ENCODE results near the gene ZNF609. TPM values are rescaled to one million over a fixed set of nuclear protein-coding genes. Genes with fewer than 3 reads are reported as not detected.

The ZNF609 gene
- total and polyA plus RNA-seq, 2 of the 13 experiments (the other 11 are each of a cell fraction or from before 2014, with no cell fraction given), result 8.9 to 9.9 TPM

DNA sequence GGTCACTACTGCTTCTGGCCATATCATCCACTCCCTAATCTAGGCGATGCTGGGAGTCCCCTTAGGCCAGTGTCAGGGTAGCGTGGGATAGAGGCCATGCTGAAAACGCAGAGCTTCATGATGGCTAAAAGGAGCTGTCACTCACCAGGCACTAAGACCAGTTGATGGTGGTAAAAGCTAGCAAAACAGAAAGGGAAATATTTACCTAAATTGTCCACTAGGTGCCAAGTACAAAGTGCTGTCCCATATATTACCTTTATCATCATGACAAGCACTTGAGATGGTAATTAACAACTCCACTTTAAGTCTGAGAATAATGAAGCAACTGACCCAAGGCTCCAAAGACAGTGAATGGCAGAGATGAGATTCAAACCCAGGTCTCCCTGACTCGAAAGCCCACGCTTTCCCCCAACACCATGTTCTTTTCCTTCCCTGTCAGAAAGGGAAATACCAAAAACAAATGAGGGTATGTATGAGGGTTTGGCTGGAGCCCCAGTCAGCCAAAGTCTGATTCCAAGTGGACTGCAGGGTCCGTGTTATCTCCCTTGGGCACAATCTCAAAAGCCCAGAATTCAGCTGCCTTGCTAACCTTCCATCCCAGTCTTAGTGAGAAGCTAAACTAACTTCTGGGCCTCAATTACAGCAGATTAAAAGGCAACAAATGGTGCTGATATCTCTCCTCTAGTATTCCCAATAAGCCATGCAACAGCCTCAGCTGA is 230.4 kb downstream of the ZNF609 start:
- Histone ChIP-seq H3K4me3 (replicated peaks in 1 of 3; ENCODE audit: insufficient read depth in 1 of 3, low read depth in 2 of 3, low read length in 3 of 3) (no peak overlapping the region), H3K27me3 (ENCODE audit: control insufficient read depth in 1 of 2, insufficient read depth in 2 of 2, low read length in 2 of 2) (no peaks in the 10 kb centered on the region), H3K9me3 (ENCODE audit: low read length) (no peaks in the 10 kb centered on the region), H3K4me2 (ENCODE audit: low read depth, low read length) (no peak overlapping the region), H3K36me3 (replicated peaks in 1 of 2; ENCODE audit: control insufficient read depth in 1 of 2, insufficient read depth in 2 of 2, low read length in 2 of 2) (peaks cover 6 to 55% of the 10 kb centered on the region in 2 experiments; a peak in 4 of 5 replicates), H3K9ac (ENCODE audit: insufficient read depth, low read depth, low read length) (no peak overlapping the region), H3K79me2 (ENCODE audit: insufficient read depth, low read length) (peaks cover 3% of the 10 kb centered on the region), H3K27ac (ENCODE audit: extremely low read length, insufficient read depth, low read length) (no peak overlapping the region), H2AFZ (ENCODE audit: low read length) (no peak overlapping the region), H3K4me1 (ENCODE audit: insufficient read depth, low read length) (peaks cover 23% of the 10 kb centered on the region), H4K20me1 (ENCODE audit: insufficient read depth, low read length) (no peaks in the 10 kb centered on the region; the same call in 1 of the 2 replicates)
- DNase-seq (ENCODE audit: low spot score), result no peak
- ChIA-PET CTCF (ENCODE audit: low intra/inter-chr PET ratio, low total read pairs) (interaction anchor here (1.3 kb wide), 1 partner anchor 35 kb away, joined by 3 read pairs; no protein-coding TSS in a partner anchor), POLR2A (no interaction called here)
- ATAC-seq, result peak; percentile 19; the same call in 1 of the 3 replicates
- peak; percentile 68 for FAIRE-seq
- intact Hi-C loops (cut with micrococcal nuclease; ENCODE audit: unreplicated experiment), result loop anchor here (1.0 kb wide), 1 partner anchor 38 kb away; no protein-coding TSS in a partner anchor
- no TSS peak for BruUV-seq (replicated peaks)
- 95% methylated on average over 6 of the region's 6 CpGs for WGBS (ENCODE audit: low lambda C conversion rate)
- in situ Hi-C loops (cut with HindIII; ENCODE audit: extremely low pct_ligation_motif_present, low pct_unique_long_range_greater_than_20kb), result loop anchor here (25.0 kb wide), 1 partner anchor 478 kb away; no protein-coding TSS in a partner anchor
- TF ChIP-seq SATB2 (CRISPR knock-in tag; IDR thresholded peaks at IDR 0.05) (no peak), ZNF777 (CRISPR knock-in tag; IDR thresholded peaks at IDR 0.05) (no peak), TGIF2 (CRISPR knock-in tag; IDR thresholded peaks at IDR 0.05) (no peak), ZNF569 (CRISPR knock-in tag; IDR thresholded peaks at IDR 0.05; ENCODE audit: borderline replicate concordance) (no peak), ZBTB8A (CRISPR knock-in tag; IDR thresholded peaks at IDR 0.05; ENCODE audit: borderline replicate concordance, low read depth) (no peak), MYNN (CRISPR knock-in tag; IDR thresholded peaks at IDR 0.05; ENCODE audit: low read depth) (no peak), HMG20B (CRISPR knock-in tag; conservative IDR thresholded peaks at IDR 0.05) (no peak), ZSCAN12 (CRISPR knock-in tag; IDR thresholded peaks at IDR 0.05) (no peak), ZNF788 (CRISPR knock-in tag; IDR thresholded peaks at IDR 0.05; ENCODE audit: borderline replicate concordance) (no peak), ZNF724P (CRISPR knock-in tag; IDR thresholded peaks at IDR 0.05; ENCODE audit: borderline replicate concordance) (no peak), ZNF101 (CRISPR knock-in tag; IDR thresholded peaks at IDR 0.05; ENCODE audit: borderline replicate concordance, low read depth) (no peak), EEA1 (CRISPR knock-in tag; IDR thresholded peaks at IDR 0.05; ENCODE audit: borderline replicate concordance) (no peak), ARID2 (CRISPR knock-in tag; IDR thresholded peaks at IDR 0.05; ENCODE audit: borderline replicate concordance) (no peak)
- TF ChIP-seq, protein P1, sequence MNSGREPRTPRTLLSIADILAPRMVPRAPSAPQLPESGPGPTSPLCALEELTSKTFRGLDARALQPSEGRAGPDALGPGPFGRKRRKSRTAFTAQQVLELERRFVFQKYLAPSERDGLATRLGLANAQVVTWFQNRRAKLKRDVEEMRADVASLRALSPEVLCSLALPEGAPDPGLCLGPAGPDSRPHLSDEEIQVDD (CRISPR knock-in tag; IDR thresholded peaks at IDR 0.05; ENCODE audit: borderline replicate concordance), result no peak
- TF ChIP-seq, protein P2, sequence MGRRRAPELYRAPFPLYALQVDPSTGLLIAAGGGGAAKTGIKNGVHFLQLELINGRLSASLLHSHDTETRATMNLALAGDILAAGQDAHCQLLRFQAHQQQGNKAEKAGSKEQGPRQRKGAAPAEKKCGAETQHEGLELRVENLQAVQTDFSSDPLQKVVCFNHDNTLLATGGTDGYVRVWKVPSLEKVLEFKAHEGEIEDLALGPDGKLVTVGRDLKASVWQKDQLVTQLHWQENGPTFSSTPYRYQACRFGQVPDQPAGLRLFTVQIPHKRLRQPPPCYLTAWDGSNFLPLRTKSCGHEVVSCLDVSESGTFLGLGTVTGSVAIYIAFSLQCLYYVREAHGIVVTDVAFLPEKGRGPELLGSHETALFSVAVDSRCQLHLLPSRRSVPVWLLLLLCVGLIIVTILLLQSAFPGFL (CRISPR knock-in tag; IDR thresholded peaks at IDR 0.05), result no peak
- TF ChIP-seq, protein P3, sequence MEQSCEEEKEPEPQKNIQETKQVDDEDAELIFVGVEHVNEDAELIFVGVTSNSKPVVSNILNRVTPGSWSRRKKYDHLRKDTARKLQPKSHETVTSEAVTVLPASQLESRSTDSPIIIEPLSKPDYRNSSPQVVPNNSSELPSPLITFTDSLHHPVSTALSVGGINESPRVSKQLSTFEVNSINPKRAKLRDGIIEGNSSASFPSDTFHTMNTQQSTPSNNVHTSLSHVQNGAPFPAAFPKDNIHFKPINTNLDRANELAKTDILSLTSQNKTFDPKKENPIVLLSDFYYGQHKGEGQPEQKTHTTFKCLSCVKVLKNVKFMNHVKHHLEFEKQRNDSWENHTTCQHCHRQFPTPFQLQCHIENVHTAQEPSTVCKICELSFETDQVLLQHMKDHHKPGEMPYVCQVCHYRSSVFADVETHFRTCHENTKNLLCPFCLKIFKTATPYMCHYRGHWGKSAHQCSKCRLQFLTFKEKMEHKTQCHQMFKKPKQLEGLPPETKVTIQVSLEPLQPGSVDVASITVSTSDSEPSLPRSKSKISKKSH (CRISPR knock-in tag; IDR thresholded peaks at IDR 0.05; ENCODE audit: borderline replicate concordance), result no peak
- TF ChIP-seq, protein P4, sequence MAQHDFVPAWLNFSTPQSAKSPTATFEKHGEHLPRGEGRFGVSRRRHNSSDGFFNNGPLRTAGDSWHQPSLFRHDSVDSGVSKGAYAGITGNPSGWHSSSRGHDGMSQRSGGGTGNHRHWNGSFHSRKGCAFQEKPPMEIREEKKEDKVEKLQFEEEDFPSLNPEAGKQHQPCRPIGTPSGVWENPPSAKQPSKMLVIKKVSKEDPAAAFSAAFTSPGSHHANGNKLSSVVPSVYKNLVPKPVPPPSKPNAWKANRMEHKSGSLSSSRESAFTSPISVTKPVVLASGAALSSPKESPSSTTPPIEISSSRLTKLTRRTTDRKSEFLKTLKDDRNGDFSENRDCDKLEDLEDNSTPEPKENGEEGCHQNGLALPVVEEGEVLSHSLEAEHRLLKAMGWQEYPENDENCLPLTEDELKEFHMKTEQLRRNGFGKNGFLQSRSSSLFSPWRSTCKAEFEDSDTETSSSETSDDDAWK (CRISPR knock-in tag; IDR thresholded peaks at IDR 0.05), result no peak
- TF ChIP-seq, protein P5, sequence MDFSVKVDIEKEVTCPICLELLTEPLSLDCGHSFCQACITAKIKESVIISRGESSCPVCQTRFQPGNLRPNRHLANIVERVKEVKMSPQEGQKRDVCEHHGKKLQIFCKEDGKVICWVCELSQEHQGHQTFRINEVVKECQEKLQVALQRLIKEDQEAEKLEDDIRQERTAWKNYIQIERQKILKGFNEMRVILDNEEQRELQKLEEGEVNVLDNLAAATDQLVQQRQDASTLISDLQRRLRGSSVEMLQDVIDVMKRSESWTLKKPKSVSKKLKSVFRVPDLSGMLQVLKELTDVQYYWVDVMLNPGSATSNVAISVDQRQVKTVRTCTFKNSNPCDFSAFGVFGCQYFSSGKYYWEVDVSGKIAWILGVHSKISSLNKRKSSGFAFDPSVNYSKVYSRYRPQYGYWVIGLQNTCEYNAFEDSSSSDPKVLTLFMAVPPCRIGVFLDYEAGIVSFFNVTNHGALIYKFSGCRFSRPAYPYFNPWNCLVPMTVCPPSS (IDR thresholded peaks at IDR 0.05), result no peak
